ENCODE data around the gene CHKB.
A peak's percentile ranks its signal among the peaks of the same experiment; 100 is the strongest.

Gene CHKB

DNA sequence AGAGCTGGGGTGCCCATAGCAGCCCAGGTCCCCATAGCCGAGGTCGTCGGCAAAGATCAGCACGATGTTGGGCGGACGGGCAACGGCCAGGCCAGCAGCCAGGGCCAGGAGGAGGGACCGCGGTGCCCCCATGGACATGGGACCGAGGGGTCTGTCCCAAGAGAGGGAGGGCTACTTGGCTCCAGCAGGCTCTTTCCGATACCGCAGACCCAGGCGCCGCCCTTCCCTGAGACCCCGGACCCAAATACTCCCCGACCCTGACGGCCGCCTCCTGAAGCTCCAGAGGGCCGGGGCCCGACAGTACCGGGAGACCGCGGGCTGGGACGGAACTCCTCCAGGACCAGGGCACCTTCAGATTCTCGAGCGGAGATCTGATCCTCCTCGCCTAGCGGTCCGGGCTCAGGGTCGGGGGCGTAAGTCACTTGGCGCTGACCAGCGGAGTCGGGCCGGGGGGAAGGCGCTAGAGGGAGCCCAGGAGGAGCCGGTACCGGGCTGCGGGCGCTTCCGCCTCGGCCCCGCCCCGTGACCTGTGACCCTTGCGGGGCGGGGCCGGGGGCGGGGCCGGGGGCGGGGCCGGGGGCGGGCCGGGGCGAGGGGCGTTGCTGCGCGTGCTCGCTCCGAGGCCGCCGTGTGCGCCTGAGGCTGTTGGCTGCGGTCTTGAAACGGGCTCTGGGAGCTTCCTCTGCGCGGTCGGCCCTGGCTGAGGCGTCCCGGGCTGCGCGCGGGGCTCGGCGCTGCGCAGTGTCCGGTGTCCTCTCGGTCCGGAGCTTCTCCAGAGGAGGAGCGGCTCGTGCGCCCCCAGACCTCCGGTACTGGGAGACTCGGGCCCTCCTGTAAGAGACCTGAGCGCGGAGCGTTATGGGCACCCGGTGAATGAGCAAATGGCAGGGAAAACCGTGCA is 45.2 kb upstream of the CHKB start, which contains the start of gene ARSA (continued):
- no peak for TF ChIP-seq ZNF26 (tag by site-specific recombination; IDR thresholded peaks at IDR 0.05)
- TF ChIP-seq SP2 (tag by site-specific recombination; IDR thresholded peaks at IDR 0.05): peak; percentile 14; the same call in 1 of the 2 replicates
- TF ChIP-seq ZNF175 (tag by site-specific recombination; IDR thresholded peaks at IDR 0.05): no peak
- no peak for TF ChIP-seq ZNF311 (tag by site-specific recombination; IDR thresholded peaks at IDR 0.05; ENCODE audit: borderline replicate concordance)
- TF ChIP-seq ZEB2 (tag by site-specific recombination; IDR thresholded peaks at IDR 0.05): 0 out of 2 replicates have a peak, but pooled peaks have one; percentile 55
- peak; percentile 52 for TF ChIP-seq SP3 (tag by site-specific recombination; IDR thresholded peaks at IDR 0.05)
- no peak for TF ChIP-seq ZNF121 (tag by site-specific recombination; IDR thresholded peaks at IDR 0.05)
- TF ChIP-seq KLF10 (tag by site-specific recombination; IDR thresholded peaks at IDR 0.05): 0 out of 2 replicates have a peak, but pooled peaks have one; percentile 46
- TF ChIP-seq ZNF24 (tag by site-specific recombination; IDR thresholded peaks at IDR 0.05): no peak
- no peak for TF ChIP-seq ZNF280C (tag by site-specific recombination; IDR thresholded peaks at IDR 0.05)
- TF ChIP-seq, protein P1, sequence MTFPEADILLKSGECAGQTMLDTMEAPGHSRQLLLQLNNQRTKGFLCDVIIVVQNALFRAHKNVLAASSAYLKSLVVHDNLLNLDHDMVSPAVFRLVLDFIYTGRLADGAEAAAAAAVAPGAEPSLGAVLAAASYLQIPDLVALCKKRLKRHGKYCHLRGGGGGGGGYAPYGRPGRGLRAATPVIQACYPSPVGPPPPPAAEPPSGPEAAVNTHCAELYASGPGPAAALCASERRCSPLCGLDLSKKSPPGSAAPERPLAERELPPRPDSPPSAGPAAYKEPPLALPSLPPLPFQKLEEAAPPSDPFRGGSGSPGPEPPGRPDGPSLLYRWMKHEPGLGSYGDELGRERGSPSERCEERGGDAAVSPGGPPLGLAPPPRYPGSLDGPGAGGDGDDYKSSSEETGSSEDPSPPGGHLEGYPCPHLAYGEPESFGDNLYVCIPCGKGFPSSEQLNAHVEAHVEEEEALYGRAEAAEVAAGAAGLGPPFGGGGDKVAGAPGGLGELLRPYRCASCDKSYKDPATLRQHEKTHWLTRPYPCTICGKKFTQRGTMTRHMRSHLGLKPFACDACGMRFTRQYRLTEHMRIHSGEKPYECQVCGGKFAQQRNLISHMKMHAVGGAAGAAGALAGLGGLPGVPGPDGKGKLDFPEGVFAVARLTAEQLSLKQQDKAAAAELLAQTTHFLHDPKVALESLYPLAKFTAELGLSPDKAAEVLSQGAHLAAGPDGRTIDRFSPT (tag by site-specific recombination; IDR thresholded peaks at IDR 0.05): 0 out of 2 replicates have a peak, but pooled peaks have one; percentile 34
- peak; percentile 67; the same call in 1 of the 2 replicates for TF ChIP-seq ZBTB20 (tag by site-specific recombination; IDR thresholded peaks at IDR 0.05)
- no peak for TF ChIP-seq ZFP41 (tag by site-specific recombination; IDR thresholded peaks at IDR 0.05; ENCODE audit: borderline replicate concordance)
- TF ChIP-seq ZNF184 (tag by site-specific recombination; IDR thresholded peaks at IDR 0.05): no peak
- TF ChIP-seq ZNF23 (tag by site-specific recombination; IDR thresholded peaks at IDR 0.05; ENCODE audit: borderline replicate concordance): no peak
- TF ChIP-seq, protein P2, sequence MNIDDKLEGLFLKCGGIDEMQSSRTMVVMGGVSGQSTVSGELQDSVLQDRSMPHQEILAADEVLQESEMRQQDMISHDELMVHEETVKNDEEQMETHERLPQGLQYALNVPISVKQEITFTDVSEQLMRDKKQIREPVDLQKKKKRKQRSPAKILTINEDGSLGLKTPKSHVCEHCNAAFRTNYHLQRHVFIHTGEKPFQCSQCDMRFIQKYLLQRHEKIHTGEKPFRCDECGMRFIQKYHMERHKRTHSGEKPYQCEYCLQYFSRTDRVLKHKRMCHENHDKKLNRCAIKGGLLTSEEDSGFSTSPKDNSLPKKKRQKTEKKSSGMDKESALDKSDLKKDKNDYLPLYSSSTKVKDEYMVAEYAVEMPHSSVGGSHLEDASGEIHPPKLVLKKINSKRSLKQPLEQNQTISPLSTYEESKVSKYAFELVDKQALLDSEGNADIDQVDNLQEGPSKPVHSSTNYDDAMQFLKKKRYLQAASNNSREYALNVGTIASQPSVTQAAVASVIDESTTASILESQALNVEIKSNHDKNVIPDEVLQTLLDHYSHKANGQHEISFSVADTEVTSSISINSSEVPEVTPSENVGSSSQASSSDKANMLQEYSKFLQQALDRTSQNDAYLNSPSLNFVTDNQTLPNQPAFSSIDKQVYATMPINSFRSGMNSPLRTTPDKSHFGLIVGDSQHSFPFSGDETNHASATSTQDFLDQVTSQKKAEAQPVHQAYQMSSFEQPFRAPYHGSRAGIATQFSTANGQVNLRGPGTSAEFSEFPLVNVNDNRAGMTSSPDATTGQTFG (tag by site-specific recombination; IDR thresholded peaks at IDR 0.05; ENCODE audit: borderline replicate concordance): no peak
- peak; percentile 58; the same call in 1 of the 2 replicates for TF ChIP-seq BCL11B (tag by site-specific recombination; IDR thresholded peaks at IDR 0.05; ENCODE audit: low read depth)
- no peak for TF ChIP-seq ZNF768 (tag by site-specific recombination; IDR thresholded peaks at IDR 0.05)
- TF ChIP-seq ZNF341 (tag by site-specific recombination; IDR thresholded peaks at IDR 0.05; ENCODE audit: low read depth): peak; percentile 24; the same call in 1 of the 2 replicates
- no peak for TF ChIP-seq ZNF544 (tag by site-specific recombination; IDR thresholded peaks at IDR 0.05)
- no peak for TF ChIP-seq ZNF624 (tag by site-specific recombination; IDR thresholded peaks at IDR 0.05)
- no peak for TF ChIP-seq TSHZ1 (tag by site-specific recombination; IDR thresholded peaks at IDR 0.05; ENCODE audit: borderline replicate concordance)
- no peak for TF ChIP-seq ZNF707 (tag by site-specific recombination; IDR thresholded peaks at IDR 0.05)
